Measurements from ENCODE around the gene GPATCH8.

DNA sequence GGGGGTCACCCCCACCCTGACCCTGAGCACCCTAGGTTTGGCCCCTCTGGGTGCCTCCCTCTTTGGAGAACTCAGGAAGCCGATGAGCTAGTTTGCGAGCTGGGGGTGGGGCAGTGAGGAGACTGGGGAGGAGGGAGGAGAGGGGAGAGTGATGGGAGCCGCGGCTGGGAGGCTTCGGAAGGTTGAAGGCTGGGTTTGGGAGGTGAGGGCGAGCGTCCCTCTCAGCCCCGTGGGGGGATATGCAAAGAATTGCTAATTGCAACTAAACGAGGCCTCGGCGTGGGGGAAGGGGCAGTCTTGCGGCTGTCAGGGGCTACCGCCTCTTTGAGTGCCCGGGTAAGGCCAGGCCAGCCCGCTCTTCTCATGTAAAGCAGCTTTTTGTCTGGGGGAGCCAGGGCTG, 36.5 kb upstream of the GPATCH8 start:
- TF ChIP-seq, protein P1, sequence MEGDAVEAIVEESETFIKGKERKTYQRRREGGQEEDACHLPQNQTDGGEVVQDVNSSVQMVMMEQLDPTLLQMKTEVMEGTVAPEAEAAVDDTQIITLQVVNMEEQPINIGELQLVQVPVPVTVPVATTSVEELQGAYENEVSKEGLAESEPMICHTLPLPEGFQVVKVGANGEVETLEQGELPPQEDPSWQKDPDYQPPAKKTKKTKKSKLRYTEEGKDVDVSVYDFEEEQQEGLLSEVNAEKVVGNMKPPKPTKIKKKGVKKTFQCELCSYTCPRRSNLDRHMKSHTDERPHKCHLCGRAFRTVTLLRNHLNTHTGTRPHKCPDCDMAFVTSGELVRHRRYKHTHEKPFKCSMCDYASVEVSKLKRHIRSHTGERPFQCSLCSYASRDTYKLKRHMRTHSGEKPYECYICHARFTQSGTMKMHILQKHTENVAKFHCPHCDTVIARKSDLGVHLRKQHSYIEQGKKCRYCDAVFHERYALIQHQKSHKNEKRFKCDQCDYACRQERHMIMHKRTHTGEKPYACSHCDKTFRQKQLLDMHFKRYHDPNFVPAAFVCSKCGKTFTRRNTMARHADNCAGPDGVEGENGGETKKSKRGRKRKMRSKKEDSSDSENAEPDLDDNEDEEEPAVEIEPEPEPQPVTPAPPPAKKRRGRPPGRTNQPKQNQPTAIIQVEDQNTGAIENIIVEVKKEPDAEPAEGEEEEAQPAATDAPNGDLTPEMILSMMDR (tag by site-specific recombination; IDR thresholded peaks at IDR 0.05) = no peak
- no peak for TF ChIP-seq ATF2 (tag by site-specific recombination; IDR thresholded peaks at IDR 0.05; ENCODE audit: low read depth)
- no peak for TF ChIP-seq ZNF830 (tag by site-specific recombination; IDR thresholded peaks at IDR 0.05; ENCODE audit: low read depth)
- TF ChIP-seq ZNF350 (tag by site-specific recombination; IDR thresholded peaks at IDR 0.05) = no peak
- no peak for TF ChIP-seq ZNF239 (tag by site-specific recombination; IDR thresholded peaks at IDR 0.05)
- TF ChIP-seq YY1 (tag by site-specific recombination; IDR thresholded peaks at IDR 0.05) = no peak
- TF ChIP-seq ZNF416 (tag by site-specific recombination; IDR thresholded peaks at IDR 0.05) = no peak
- TF ChIP-seq ZNF692 (tag by site-specific recombination; IDR thresholded peaks at IDR 0.05) = no peak
- no peak for TF ChIP-seq ZNF10 (tag by site-specific recombination; IDR thresholded peaks at IDR 0.05)
- TF ChIP-seq ZNF660 (tag by site-specific recombination; IDR thresholded peaks at IDR 0.05) = no peak
